MCF 10A (cell line): ENCODE results near the gene RFX2. TPM values are rescaled to one million over a fixed set of nuclear protein-coding genes. Genes with fewer than 3 reads are reported as not detected.

Experiments used
- BruUV-seq: library from RNA; stranded (reverse); fragments of 400-500 nt; replicated peaks from 2 replicates; lab custom pipeline; 2021; lab: Mats Ljungman, UMichigan
- CTCF ChIA-PET: fragments of 300-600 bp; sonication (Branson Sonifier 250); formaldehyde crosslinking; extraction: SDS; loops from one replicate; lab custom pipeline; 2021; ENCODE audit warnings: antibody characterized with exemption, inconsistent platforms; lab: Yijun Ruan, JAX
- POLR2A ChIA-PET: fragments of 300-600, 350-650 bp; sonication (Branson Sonifier 250); formaldehyde crosslinking; extraction: SDS; loops from one replicate; lab custom pipeline; 2020; ENCODE audit warnings: antibody characterized with exemption, inconsistent platforms; lab: Yijun Ruan, JAX
- DNase-seq: peaks from one replicate; pipeline ENCODE4 v3.0.0-alpha.2; 2018; ENCODE audit not compliant: unreplicated experiment
- H3K27ac Mint-ChIP-seq: one replicate; pipeline ENCODE4 v1.8.0; 2022; ENCODE audit warnings: mild to moderate bottlenecking, low read depth, mixed read lengths; ENCODE audit not compliant: unreplicated experiment
- H3K27me3 Mint-ChIP-seq: one replicate; pipeline ENCODE4 v1.8.0; 2022; ENCODE audit warnings: mixed read lengths; ENCODE audit not compliant: insufficient read depth, unreplicated experiment
- H3K36me3 Mint-ChIP-seq: one replicate; pipeline ENCODE4 v1.8.0; 2022; ENCODE audit warnings: mild to moderate bottlenecking, moderate library complexity, mixed read lengths; ENCODE audit not compliant: insufficient read depth, unreplicated experiment
- H3K4me1 Mint-ChIP-seq: one replicate; pipeline ENCODE4 v1.8.0; 2022; ENCODE audit warnings: mixed read lengths; ENCODE audit not compliant: insufficient read depth, unreplicated experiment
- H3K4me3 Mint-ChIP-seq: one replicate; pipeline ENCODE4 v1.8.0; 2022; ENCODE audit warnings: mild to moderate bottlenecking, moderate library complexity, mixed read lengths; ENCODE audit not compliant: unreplicated experiment
- H3K9me3 Mint-ChIP-seq: one replicate; pipeline ENCODE4 v1.8.0; 2022; ENCODE audit warnings: mixed read lengths; ENCODE audit not compliant: unreplicated experiment
- CTCF ChIP-seq: fragments of 200-600 bp; IDR thresholded peaks from one replicate; pipeline ENCODE4 v1.8.0; 2022; ENCODE audit warnings: antibody characterized with exemption, mild to moderate bottlenecking; ENCODE audit not compliant: unreplicated experiment
- intact Hi-C: fragments of 100-400 bp; cut with micrococcal nuclease; formaldehyde crosslinking; loops from 2 replicates; pipeline ENCODE4 v1.14.1; 2022
- total RNA-seq: library from RNA; stranded (reverse); gene quantifications from 2 replicates; pipeline ENCODE4 v1.2.3, GENCODE V29; 2022

RFX2 gene
- total RNA-seq, 1 experiment from 2014 or later: 9.9 TPM

DNA sequence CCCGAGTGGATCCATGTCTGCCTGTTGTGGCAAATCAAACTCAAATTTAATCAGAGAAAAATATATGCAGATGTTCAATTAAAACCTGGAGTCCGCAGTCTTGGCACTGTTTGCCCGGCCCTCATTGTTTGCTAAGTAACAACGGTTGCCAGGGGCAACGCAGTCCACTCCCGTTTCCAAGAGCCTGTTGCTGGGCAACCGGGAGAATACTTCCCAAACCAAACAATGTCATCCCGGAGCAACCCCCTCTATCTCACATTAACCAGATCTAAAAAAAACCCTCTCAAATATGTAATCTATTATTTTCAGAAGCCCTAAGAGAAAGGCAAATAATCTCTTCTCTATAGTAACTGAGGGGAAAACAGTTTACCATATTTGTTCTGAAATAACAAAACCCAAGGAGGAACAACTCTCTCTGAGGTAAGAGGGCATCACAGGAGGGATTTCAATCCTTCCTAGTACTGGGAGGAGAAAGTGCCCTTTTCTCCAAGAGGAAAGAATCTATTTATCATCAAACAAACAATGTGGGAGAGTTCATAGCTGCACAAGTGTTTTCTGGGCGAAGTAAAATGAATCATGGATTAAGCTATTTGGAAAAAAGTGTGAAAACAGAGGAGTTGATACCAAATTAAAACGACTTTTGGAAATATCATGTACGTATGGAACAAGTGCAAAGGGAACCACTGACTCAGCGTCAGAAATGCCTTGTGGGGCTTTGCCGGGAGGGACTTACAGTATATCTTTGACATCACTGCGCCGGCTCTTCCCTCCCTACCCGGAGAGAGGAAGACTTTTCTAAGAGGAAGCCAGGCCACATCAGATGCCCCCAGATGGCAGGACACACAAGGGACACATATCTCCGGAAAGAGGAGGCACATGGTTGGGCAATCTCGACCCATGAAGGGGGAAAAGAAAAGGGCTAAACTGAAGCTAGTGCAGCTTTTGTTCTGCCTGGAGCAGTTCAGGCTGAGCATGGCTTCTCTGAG, 43.3 kb downstream of the RFX2 start:
- H3K9me3 Mint-ChIP-seq: no peaks in the 10 kb centered on the region
- no peak overlapping the region for H3K4me3 Mint-ChIP-seq
- POLR2A ChIA-PET: interaction anchor here (0.8 to 2.3 kb wide), 3 partner anchors 10 to 609 kb away, joined by 3 to 9 read pairs (median 3); no protein-coding TSS in a partner anchor
- DNase-seq: peak; percentile 62
- peak overlapping the region; percentile 70 for H3K27ac Mint-ChIP-seq
- peaks cover 29% of the 10 kb centered on the region for H3K4me1 Mint-ChIP-seq
- CTCF ChIA-PET: interaction anchor here (1.0 kb wide), 1 partner anchor 34 kb away, joined by 3 read pairs; no protein-coding TSS in a partner anchor
- no TSS peak for BruUV-seq
- intact Hi-C loops: no loop called here
- H3K36me3 Mint-ChIP-seq: peaks cover 5% of the 10 kb centered on the region
- H3K27me3 Mint-ChIP-seq: no peaks in the 10 kb centered on the region
- no peak for TF ChIP-seq CTCF

GRCh38 chr19:6065685-6066374, 44.5 kb downstream of the RFX2 start:
- DNase-seq: no peak
- H3K27me3 Mint-ChIP-seq: no peaks in the 10 kb centered on the region
- TF ChIP-seq CTCF: no peak
- no peak overlapping the region for H3K4me3 Mint-ChIP-seq
- peaks cover 5% of the 10 kb centered on the region for H3K36me3 Mint-ChIP-seq
- H3K9me3 Mint-ChIP-seq: no peaks in the 10 kb centered on the region
- intact Hi-C loops: no loop called here
- BruUV-seq: no TSS peak
- H3K4me1 Mint-ChIP-seq: peaks cover 41% of the 10 kb centered on the region
- ChIA-PET CTCF (no interaction called here), POLR2A (interaction anchor here (4.4 kb wide), 1 partner anchor 10 kb away, joined by 30 read pairs; no protein-coding TSS in a partner anchor)
- no peak overlapping the region for H3K27ac Mint-ChIP-seq

GRCh38 chr19:6064336-6065073, 45.8 kb downstream of the RFX2 start:
- TF ChIP-seq CTCF: no peak
- peaks cover 49% of the 10 kb centered on the region for H3K4me1 Mint-ChIP-seq
- H3K9me3 Mint-ChIP-seq: no peaks in the 10 kb centered on the region
- no peaks in the 10 kb centered on the region for H3K27me3 Mint-ChIP-seq
- peaks cover 13% of the 10 kb centered on the region for H3K36me3 Mint-ChIP-seq
- ChIA-PET CTCF (no interaction called here), POLR2A (interaction anchor here (0.7 to 4.4 kb wide), 7 partner anchors 9 to 44 kb away, joined by 3 to 30 read pairs (median 6); no protein-coding TSS in a partner anchor)
- H3K27ac Mint-ChIP-seq: peak overlapping the region; percentile 57
- H3K4me3 Mint-ChIP-seq: no peak overlapping the region
- intact Hi-C loops: no loop called here
- DNase-seq: peak; percentile 31
- BruUV-seq: no TSS peak
